ENCODE data around the gene ELAVL2.

DNA sequence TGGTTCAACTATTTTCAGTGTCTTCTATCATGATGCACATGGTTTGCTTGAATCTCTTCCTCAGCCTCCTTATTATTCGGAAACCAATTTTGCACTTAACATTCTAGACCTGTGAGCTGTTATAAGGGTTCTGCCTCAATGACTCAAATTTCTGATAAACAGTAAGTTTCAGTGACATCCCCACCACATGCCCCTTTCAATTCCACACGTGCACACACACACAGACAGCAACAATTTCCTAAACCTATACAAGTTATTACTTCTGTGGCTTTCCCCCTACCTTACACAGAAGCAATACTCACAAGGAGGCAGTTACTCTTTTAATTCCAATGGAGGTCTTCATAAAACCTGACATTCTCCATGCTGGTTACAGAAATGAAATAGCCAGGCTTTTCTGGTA, 102.4 kb downstream of the ELAVL2 start:
- TF ChIP-seq, protein P1, sequence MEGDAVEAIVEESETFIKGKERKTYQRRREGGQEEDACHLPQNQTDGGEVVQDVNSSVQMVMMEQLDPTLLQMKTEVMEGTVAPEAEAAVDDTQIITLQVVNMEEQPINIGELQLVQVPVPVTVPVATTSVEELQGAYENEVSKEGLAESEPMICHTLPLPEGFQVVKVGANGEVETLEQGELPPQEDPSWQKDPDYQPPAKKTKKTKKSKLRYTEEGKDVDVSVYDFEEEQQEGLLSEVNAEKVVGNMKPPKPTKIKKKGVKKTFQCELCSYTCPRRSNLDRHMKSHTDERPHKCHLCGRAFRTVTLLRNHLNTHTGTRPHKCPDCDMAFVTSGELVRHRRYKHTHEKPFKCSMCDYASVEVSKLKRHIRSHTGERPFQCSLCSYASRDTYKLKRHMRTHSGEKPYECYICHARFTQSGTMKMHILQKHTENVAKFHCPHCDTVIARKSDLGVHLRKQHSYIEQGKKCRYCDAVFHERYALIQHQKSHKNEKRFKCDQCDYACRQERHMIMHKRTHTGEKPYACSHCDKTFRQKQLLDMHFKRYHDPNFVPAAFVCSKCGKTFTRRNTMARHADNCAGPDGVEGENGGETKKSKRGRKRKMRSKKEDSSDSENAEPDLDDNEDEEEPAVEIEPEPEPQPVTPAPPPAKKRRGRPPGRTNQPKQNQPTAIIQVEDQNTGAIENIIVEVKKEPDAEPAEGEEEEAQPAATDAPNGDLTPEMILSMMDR (conservative IDR thresholded peaks at IDR 0.05): no peak
- TF ChIP-seq EZH2 (IDR thresholded peaks at IDR 0.05; ENCODE audit: low read depth): no peak
